Superior temporal gyrus (tissue), 1 donor: Measurements from ENCODE around the gene TWIST2.

ENCODE experiments used
- DNase-seq: peaks from one replicate; pipeline ENCODE4 v3.0.0-alpha.2; 2016; ENCODE audit errors: extremely low spot score

TWIST2 gene

GRCh38 chr2:238838786-238839327 is 9.0 kb upstream of the TWIST2 start:
- DNase-seq: no peak

GRCh38 chr2:238839428-238839827 is 8.5 kb upstream of the TWIST2 start:
- DNase-seq: no peak

DNA sequence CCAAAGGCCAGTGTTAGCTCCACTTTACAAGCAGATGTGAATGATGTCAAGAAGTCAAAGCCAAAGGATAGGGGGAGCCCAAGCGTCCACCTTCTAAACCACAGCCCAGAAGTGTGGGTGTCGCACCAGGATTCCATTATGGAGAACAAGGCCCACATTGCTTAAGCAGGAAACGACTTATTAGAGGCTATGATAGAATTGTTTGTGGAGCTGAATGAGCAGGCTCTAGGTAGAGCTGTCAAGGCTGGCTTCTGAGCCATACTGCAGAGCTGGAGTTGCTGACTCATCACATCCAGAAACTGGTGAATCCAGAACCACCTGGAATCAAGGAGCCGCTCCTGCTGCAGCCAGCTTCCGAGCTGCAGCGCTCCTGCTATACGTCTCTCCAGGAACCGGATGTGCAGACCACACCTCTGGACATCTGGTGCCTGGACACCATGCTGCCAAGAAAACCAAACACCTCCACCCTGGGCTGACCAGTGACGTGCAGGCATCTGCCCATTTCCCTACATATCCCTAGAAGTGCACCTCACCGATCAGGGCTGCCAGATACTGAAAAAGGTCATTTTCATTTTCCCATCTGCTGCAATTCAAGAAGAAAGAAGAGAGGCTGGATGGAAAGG is 6.2 kb upstream of the TWIST2 start:
- no peak for DNase-seq

- DNase-seq: no peak
Measured at GRCh38 chr2:238843476-238843875, 4.4 kb upstream of the TWIST2 start.

GRCh38 chr2:238845583-238846377 is 2.1 kb upstream of the TWIST2 start:
- DNase-seq: no peak

- DNase-seq: no peak
Measured at GRCh38 chr2:238846378-238846627, 1.6 kb upstream of the TWIST2 start.

DNA sequence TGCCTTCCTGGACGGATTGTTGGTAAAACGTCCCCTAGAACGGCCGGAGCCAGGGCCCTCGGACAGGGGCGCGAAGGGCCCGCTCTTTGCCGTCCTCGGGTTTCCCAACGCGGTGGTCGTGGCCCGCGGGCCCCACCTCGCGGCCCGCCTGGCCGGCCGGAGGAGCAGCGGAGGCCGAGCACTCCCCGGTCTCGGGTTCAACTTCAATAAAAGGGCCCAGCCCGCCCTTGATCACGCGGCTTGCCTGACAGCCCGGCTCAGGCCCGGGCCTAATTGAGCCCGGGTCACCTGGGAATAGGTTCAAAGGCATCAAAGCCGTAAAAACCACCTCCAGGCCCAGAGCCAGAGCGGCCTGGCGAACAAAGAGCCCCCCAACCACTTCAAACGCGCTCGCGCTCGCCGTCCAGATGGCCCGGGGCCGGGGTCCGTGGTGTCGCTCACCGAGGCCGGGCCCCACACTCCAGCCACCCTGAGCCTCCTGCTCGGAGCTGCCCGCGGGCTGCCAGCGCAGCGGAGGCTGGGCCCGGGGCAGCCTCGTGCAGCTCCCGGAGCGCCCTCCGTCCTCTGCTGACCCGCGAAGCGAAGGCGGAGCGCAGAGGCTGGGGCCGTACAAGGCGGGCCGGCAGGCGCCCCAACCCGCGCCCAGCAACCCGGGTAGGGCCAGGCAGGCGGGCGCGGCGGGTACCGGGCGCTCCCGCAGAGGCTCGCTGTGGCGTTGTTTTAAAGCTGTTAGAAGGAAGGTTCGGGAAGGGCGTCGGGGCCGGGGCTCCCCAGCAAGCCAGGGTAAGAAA is 1.1 kb upstream of the TWIST2 start:
- no peak for DNase-seq

- DNase-seq: no peak
Measured at GRCh38 chr2:238847419-238847801, 475 bp upstream of the TWIST2 start.

DNA sequence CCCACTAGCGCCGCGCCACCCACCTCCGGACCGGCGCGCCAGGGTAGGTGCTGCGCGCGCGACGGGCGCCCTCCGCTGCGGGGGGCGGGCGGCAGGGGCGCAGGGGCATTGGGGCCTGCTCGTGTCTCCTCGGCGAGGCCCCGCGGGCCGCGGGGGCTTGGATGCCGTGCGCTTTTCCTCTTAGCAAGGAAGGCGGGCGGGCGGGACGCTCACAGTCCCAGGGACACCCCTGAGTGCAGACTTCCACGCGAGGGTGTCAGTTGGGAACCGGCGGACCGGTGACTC is 748 bp downstream of the TWIST2 start:
- DNase-seq: no peak

DNA sequence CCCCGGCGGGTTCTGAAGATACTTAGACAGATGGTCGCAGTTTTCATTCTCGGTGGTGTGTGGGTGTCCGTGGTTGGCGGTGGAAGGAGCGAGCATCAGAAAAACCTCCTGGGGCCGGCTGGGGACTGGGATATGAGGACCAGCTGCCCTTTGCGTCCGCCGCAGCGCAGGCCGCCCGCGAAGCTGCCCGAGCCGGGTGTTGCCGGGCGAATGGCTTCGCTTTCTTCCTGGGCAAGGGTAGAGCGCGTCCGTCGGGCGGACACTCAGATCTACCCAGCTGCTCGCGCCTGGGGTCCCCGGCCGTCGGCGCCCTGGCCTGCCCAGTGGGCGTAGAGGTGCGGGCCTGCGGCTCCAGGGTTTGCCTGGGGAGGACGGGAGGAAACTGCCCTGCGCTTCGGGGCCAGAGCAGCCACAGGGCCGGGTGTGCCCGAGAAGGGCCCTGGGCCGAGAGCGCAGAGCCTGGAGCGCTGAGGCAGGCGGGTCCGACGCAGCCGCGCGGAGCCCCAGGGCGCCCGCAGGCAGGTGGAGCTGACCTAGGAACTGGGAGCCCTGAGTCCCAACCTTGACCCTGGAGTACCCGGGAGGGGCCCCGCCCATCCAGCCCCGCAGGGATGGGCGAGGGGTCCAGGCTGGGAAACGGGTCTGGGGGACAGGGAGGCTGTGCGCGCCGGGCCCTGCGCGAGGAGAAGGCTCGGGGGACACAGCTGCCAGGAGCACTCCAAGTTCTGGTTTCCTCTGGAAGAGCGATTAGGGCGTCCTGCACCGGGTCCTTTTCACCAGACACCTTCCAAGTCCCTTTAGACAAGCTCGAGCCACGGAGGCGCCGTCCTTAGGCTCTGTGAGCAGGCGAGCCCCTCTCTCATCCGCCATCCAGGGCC is 1.3 kb downstream of the TWIST2 start:
- no peak for DNase-seq

GRCh38 chr2:238850091-238850490 is 2.2 kb downstream of the TWIST2 start:
- no peak for DNase-seq

- no peak for DNase-seq
Measured at GRCh38 chr2:238851026-238851425, 3.1 kb downstream of the TWIST2 start.

DNA sequence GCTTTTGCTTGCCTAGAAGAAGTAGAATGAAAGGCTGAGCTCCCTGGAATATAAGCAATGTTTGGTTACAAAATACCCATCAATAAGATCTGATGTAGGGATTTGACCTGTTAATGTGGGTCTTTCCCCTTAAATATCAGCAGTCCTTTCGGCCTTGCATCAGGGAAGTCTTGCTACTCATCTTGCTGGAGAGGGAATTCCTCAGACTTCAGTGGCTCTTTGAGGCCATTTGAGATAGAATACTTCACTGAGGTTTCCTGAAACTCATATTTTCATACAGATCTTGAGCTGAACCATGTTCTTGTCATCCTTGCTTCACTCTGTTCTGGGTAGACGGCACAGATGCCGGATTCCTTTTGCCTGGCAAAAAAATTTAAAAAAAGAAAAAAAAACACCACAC is 3.9 kb downstream of the TWIST2 start:
- no peak for DNase-seq

DNA sequence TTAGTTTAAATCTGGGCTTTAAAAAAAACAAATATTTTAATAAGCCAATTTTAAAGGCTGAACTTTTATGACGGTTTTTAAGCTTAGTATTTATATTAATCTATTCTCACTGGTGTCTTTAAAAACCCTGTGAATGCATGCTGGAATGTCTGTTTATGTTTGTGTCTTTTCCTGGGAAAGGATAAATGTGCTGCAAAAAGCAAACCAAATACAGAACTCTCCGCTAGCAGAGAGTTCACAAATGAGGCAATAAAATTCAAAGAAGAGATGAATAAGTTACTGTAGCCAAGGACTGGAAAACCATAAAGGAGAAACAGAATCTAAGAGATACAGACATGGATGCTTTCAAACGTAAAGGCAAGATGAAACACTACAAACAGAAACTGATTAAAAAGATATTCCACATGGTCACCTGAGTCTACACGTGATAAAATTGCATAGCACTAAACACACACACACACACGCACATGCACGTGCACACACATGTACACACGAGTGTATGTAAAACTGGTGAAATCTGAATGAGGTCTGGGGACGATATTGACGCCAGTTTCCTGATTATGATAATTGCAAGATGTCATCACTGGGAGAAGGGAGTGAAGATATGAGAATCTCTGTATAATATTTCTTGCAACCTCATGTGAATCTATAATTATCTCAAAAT is 4.5 kb downstream of the TWIST2 start:
- no peak for DNase-seq

DNA sequence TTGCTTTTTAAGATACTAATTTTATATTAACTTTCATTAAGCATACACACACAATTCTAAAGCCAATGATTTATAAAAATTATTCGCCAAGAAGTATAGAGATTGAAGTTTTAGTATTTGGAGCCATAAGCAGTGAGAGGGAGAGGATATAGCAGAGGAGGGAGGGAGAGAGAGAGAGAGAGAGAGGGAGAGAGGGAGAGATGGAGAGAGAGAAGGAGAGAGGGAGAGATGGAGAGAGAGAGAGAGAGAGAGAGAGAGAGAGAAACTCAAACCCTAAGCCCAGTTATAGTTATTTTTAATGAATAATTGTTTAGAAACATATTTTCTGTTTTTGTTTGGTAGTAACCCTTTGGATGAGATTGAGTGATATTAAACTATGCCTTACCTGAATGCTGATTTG is 5.3 kb downstream of the TWIST2 start:
- no peak for DNase-seq

- no peak for DNase-seq
Measured at GRCh38 chr2:238853721-238854120, 5.8 kb downstream of the TWIST2 start.

- no peak for DNase-seq
Measured at GRCh38 chr2:238854246-238854645, 6.4 kb downstream of the TWIST2 start.

DNA sequence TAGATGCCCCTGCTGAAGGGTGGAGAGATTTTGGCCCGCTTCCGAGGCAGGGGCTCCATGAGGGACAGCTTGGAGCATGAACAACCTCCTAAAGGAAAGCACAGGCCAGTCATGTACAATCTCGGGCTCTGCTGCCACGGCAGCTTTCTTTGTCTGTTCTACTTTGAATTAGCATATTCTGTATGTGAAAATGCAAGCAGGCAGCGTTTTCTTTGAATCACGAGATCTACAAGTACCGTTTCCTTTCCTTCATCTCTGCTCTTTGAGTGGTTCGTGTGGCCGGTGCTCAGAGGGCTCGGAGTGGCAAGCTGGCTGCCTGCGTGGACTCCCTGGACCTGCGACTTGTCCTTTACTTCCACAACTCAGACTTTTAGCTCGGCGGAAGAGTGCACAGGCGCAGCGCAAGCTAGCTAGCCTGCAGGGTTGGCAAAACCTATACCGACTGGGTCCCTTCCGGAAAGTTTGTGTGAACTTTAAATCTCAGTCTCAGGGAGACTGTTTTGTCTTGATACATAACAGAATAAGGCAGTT is 6.9 kb downstream of the TWIST2 start:
- DNase-seq: no peak

- DNase-seq: no peak
Measured at GRCh38 chr2:238855299-238855698, 7.4 kb downstream of the TWIST2 start.

GRCh38 chr2:238855891-238856580 is 8.2 kb downstream of the TWIST2 start:
- DNase-seq: no peak
